HEK293T (cell line): ENCODE results near the gene HIGD2B.
A peak's percentile ranks its signal among the peaks of the same experiment; 100 is the strongest.
"Not testable (repeated sequence)": the region's sequence is repeated elsewhere in the genome, so short reads cannot be mapped to it uniquely, and the experiment has no call there.

Experiments
- CTCF ChIA-PET: fragments of 350-600 bp; formaldehyde crosslinking; extraction: SDS; loops from one replicate; lab custom pipeline; 2021; ENCODE audit warnings: antibody characterized with exemption, inconsistent platforms; lab: Yijun Ruan, JAX
- POLR2A ChIA-PET: fragments of 350-600 bp; formaldehyde crosslinking; extraction: SDS; loops from one replicate; lab custom pipeline; 2020; ENCODE audit warnings: antibody characterized with exemption, inconsistent platforms; lab: Yijun Ruan, JAX
- DNase-seq: peaks from one replicate; pipeline ENCODE4 v3.0.0; 2012; ENCODE audit warnings: mixed read lengths; ENCODE audit errors: extremely low spot score
- ARNT ChIP-seq: fragments of 450-650 bp; IDR thresholded peaks from 2 replicates; pipeline ENCODE4 v1.6.1; 2017; ENCODE audit warnings: mild to moderate bottlenecking
- BHLHE40 ChIP-seq: fragments of 450-650 bp; IDR thresholded peaks from 2 replicates; pipeline ENCODE4 v1.6.1; 2016; ENCODE audit warnings: mild to moderate bottlenecking, moderate library complexity, borderline replicate concordance
- CTBP1 ChIP-seq: fragments of 450-650 bp; IDR thresholded peaks from 2 replicates; pipeline ENCODE4 v1.6.1; 2016; ENCODE audit warnings: borderline replicate concordance
- ELF4 ChIP-seq: fragments of 450-650 bp; IDR thresholded peaks from 2 replicates; pipeline ENCODE4 v1.6.1; 2017; ENCODE audit warnings: antibody characterized with exemption
- FOXA1 ChIP-seq: fragments of 450-650 bp; IDR thresholded peaks from 2 replicates; pipeline ENCODE4 v1.6.1; 2016; ENCODE audit warnings: mild to moderate bottlenecking
- FOXK2 ChIP-seq: fragments of 450-650 bp; IDR thresholded peaks from 2 replicates; pipeline ENCODE4 v1.6.1; 2016; ENCODE audit warnings: mild to moderate bottlenecking
- FOXM1 ChIP-seq: fragments of 450-650 bp; IDR thresholded peaks from 2 replicates; pipeline ENCODE4 v1.6.1; 2017; ENCODE audit warnings: mild to moderate bottlenecking, borderline replicate concordance
- HDGF ChIP-seq: fragments of 450-650 bp; IDR thresholded peaks from 2 replicates; pipeline ENCODE4 v1.6.1; 2017; ENCODE audit warnings: antibody characterized with exemption, borderline replicate concordance
- L3MBTL2 ChIP-seq: fragments of 450-650 bp; conservative IDR thresholded peaks from 2 replicates; pipeline ENCODE4 v1.6.1; 2016; ENCODE audit warnings: mild to moderate bottlenecking
- LEF1 ChIP-seq: fragments of 450-650 bp; IDR thresholded peaks from 2 replicates; pipeline ENCODE4 v1.6.1; 2017; ENCODE audit warnings: mild to moderate bottlenecking, borderline replicate concordance
- NFRKB ChIP-seq: fragments of 450-650 bp; IDR thresholded peaks from 2 replicates; pipeline ENCODE4 v1.6.1; 2016; ENCODE audit warnings: mild to moderate bottlenecking, moderate library complexity
- SP1 ChIP-seq: fragments of 450-650 bp; IDR thresholded peaks from 2 replicates; pipeline ENCODE4 v1.6.1; 2017
- SUZ12 ChIP-seq: fragments of 450-650 bp; IDR thresholded peaks from 2 replicates; pipeline ENCODE4 v1.6.1; 2016; ENCODE audit warnings: mild to moderate bottlenecking
- TARDBP ChIP-seq: fragments of 450-650 bp; IDR thresholded peaks from 2 replicates; pipeline ENCODE4 v1.6.1; 2016
- ZNF384 ChIP-seq: fragments of 450-650 bp; IDR thresholded peaks from 2 replicates; pipeline ENCODE4 v1.6.1; 2016
- TF ChIP-seq, protein P1 (sequence below): fragments of 450-650 bp; IDR thresholded peaks from 2 replicates; pipeline ENCODE4 v1.6.1; 2016

HIGD2B gene

DNA sequence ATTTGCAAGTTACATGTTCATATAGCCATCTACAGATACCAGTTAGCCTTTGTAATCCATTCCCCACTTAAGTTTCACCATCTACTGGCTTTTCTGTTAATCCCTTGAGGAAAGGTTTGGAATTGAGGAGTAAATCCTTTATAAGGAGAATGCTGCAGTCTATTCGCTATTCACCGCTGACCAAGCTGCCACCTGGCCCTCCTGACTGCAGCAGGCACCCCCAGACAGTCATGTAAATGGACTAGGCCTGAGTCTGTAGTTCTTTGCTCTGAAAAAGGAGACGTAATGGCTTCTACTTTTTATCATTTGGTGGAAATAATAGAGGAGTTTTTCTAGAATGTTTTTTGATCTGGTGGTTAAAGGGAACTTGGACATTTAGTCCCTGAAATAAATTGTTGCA is 3.2 kb downstream of the HIGD2B start:
- POLR2A ChIA-PET = no interaction called here
- TF ChIP-seq FOXM1 (no peak), LEF1 (no peak), FOXA1 (no peak), ELF4 (no peak), SUZ12 (no peak), CTBP1 (no peak), HDGF (no peak), ZNF384 (no peak), BHLHE40 (no peak), NFRKB (no peak), FOXK2 (no peak), L3MBTL2 (no peak), SP1 (no peak), TARDBP (no peak)

DNA sequence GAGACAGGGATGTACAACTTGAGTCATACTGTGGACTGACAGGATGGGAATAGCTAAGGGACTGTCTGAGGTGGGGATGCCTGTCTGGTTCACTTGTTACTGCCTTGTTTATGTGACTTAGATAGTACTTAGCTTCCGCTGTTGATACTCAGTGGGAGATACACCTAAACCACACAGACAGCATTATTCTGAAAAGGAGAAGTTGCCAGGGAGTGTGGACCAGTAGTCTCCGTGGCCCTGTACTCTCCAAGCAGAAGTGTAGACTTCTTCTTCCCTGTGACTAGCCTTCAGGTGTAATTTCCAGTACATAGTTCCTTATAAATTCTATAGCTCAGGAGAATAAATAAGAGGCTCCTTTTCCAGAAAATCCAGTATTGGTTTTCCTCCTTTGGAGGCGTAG is 5.1 kb downstream of the HIGD2B start:
- no peak for TF ChIP-seq HDGF
- no peak for TF ChIP-seq ZNF384
- no peak for TF ChIP-seq L3MBTL2
- TF ChIP-seq CTBP1 = no peak
- CTCF ChIA-PET = interaction anchor here (1.7 to 1.9 kb wide), 2 partner anchors 10 to 81 kb away, joined by 10 to 12 read pairs; no protein-coding TSS in a partner anchor
- POLR2A ChIA-PET = no interaction called here
- no peak for DNase-seq

More for the DNA sequence above, 3.2 kb downstream of the HIGD2B start:
- no peak for DNase-seq
- CTCF ChIA-PET = interaction anchor here (0.6 kb wide), 1 partner anchor 1316 kb away, joined by 4 read pairs; no protein-coding TSS in a partner anchor

DNA sequence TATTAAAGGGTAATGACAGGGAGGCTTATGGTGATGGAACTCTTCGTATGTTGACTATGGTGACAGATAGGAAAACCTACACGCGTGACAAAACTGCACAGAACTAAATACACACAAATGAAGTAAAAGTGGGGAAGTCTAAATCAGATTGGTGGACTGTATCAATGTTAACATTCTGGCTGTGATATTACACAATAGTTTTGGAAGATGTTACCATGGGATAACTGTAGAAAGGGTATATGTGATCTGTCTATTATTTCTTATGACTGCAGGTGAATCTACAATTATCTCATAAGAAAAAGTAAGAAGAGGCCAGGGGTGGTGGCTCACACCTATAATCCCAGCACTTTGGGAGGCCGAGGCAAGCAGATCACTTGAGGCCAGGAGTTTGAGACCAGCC is 9.1 kb downstream of the HIGD2B start:
- ChIA-PET CTCF (no interaction called here), POLR2A (no interaction called here)
- no peak for TF ChIP-seq FOXM1
- no peak for TF ChIP-seq TARDBP
- TF ChIP-seq SUZ12 = no peak
- TF ChIP-seq ELF4 = no peak
- no peak for TF ChIP-seq L3MBTL2
- no peak for TF ChIP-seq CTBP1
- no peak for TF ChIP-seq FOXA1
- no peak for DNase-seq

DNA sequence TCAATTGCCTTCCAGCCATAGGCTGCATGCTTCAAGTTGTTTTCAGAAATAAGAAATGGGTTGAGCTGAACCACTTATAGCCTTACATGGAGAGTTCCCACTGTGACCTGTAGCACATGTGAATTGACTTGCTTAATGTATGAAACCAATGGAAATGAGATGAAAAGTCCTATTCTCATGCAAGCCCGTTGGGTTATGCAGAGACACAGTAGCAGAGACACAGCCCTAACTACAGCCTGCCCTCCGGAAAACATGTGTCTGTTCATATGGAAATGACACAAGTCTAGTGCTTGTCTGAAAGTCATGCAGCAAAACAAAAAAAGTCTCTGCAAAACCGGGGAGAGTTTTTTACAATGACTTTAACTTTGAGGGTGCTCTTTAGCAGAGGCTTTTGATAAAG is 14.5 kb downstream of the HIGD2B start:
- ChIA-PET POLR2A (interaction anchor here (0.8 kb wide), 1 partner anchor 15 kb away, joined by 3 read pairs; the partner anchor contains the start of genes BBS4 and HIGD2B), CTCF (interaction anchor here (0.6 to 1.8 kb wide), 7 partner anchors 10 to 189 kb away, joined by 3 to 22 read pairs (median 4); partner anchors contain the start of genes BBS4 and HIGD2B)
- DNase-seq = no peak
- TF ChIP-seq ELF4 (no peak), FOXA1 (no peak), FOXM1 (no peak), HDGF (no peak), ZNF384 (no peak), SUZ12 (no peak), L3MBTL2 (no peak), ARNT (no peak), BHLHE40 (no peak), SP1 (no peak), CTBP1 (no peak), NFRKB (no peak)
- TF ChIP-seq, protein P1, sequence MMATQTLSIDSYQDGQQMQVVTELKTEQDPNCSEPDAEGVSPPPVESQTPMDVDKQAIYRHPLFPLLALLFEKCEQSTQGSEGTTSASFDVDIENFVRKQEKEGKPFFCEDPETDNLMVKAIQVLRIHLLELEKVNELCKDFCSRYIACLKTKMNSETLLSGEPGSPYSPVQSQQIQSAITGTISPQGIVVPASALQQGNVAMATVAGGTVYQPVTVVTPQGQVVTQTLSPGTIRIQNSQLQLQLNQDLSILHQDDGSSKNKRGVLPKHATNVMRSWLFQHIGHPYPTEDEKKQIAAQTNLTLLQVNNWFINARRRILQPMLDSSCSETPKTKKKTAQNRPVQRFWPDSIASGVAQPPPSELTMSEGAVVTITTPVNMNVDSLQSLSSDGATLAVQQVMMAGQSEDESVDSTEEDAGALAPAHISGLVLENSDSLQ = no peak

DNA sequence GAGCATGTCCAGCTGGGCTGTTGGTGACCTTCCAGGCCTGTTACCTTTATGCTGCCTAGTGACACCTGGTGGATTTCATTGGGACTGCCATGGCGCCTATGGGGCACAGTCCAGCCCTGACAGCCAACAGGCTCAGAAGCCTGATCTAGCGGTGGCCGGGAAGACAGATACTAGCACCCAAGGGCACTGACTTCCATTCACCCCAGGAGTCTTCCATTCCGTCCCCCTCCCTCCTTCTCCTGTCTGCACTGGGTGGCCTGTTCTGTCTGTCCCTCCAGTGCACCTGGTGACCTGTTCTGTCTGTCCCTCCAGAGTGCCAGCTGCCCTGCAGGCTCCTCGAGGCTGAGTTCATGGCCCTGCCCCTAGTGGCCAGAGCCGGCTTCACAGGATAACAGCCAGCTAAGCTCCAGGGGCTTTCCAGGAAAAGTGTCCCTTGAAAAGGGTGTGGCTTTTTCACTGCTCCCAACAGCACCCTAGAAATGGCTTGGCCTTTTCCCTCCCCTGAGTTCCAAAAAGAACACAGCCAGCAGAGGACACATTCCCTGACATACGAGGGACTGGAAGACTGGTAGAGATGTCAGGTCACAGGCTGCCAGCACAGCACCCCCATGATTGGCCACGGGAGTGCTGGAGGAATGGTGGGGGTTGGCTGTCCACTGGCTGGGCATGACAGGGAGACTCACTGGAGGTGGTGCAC is 15.2 kb downstream of the HIGD2B start:
- DNase-seq = peak; percentile 65
- CTCF ChIA-PET = interaction anchor here (0.6 to 1.8 kb wide), 7 partner anchors 10 to 189 kb away, joined by 3 to 22 read pairs (median 4); partner anchors contain the start of genes BBS4 and HIGD2B
- POLR2A ChIA-PET = interaction anchor here (0.8 kb wide), 1 partner anchor 16 kb away, joined by 3 read pairs; the partner anchor contains the start of genes BBS4 and HIGD2B

DNA sequence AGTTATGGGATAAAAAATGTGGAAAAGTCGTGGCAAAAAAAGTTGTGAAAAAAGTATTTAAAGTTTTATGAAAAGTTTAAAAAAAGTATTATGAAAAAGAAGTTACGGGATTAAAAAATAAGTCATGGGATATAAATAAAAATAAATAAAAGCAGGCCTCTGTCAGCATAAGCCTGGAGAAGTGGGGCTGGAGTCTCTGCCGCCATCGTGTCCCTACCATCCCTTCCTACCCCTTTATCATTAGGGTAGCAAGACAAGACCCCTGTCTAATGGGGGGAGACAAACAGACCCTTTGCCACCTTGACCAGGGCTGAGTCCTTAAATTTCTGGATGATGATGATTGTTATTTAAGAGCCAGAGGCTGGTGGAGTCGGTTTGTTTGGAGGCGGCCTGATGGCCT is 16.2 kb downstream of the HIGD2B start:
- DNase-seq, POLR2A ChIA-PET, CTCF ChIA-PET: not testable (repeated sequence)

DNA sequence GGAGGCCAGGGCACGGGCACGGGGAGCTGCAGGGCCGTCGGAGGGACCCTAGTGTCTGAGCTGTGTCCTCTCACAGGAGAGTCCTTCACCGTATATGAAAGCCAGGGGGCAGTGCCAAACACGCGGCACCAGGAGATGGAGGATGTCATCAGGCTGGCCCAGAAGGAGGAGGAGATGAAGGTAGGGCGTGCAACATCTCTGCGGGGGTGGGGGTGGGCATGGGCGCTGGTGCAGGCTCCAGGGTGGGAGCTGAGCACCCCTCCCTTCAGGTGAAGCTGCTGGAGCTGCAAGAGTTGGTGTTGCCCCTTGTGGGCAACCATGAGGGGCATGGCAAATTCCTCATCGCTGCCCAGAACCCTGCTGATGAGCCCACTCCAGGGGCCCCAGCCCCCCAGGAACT is 20.3 kb downstream of the HIGD2B start:
- POLR2A ChIA-PET, CTCF ChIA-PET: not testable (repeated sequence)

DNA sequence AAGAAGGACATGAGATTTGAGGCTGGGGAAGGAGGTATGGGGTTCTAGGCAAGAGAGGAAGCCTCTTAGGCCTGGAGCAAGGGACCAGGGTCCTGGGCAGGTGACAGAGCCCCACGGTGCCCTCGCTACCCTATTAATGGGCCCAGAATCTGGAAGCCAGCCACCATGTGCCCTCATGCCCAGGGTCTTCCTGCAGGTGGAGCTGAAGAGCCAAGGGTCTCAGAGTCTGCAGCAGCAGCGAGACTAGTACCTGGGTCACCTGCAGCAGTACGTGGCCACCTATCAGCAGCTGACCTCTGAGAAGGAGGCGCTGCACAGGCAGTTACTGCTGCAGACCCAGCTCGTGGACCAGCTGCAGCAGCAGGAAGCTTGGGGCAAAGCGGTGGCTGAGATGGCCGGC is 22.1 kb downstream of the HIGD2B start:
- DNase-seq, CTCF ChIA-PET, POLR2A ChIA-PET: not testable (repeated sequence)

More for the DNA sequence above, 20.3 kb downstream of the HIGD2B start:
- DNase-seq = not testable (repeated sequence)

DNA sequence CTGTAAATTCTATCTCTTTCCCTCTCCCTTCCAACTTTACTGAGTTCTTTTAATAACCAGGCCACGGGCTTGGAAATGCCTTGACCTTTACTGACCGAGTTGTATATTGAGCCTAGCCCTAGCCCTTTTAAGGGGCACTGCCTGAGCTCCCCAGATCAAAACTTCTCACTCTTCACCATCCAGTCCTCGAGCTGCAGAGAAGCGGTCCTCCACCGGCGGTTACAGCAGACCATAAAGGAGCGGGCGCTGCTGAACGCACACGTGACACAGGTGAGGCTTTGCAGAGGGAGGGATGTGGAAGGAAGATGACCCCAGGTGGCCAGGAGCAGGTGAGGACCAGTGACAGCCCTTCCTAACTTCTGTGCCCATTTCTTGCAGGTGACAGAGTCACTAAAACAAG is 24.9 kb downstream of the HIGD2B start:
- DNase-seq, POLR2A ChIA-PET, CTCF ChIA-PET: not testable (repeated sequence)

DNA sequence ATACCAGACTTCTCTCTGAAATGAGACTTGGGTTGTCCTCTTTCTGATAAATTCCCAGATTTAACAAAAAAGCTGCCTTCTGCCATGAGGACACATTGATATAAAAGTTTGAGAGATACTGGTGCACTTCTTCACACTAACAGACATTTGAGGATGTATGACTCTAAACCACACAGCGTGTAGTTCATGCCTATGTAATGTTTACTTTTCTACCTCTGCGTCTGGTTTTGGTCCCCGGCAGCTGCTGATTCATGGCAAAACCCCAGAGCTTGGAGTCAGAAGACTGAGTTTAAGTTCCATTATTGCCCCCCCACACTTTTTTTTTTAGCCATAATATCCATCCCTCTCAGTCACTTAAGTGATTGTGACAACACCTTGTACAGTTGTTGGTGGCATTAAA is 30.0 kb downstream of the HIGD2B start:
- CTCF ChIA-PET, POLR2A ChIA-PET, DNase-seq: not testable (repeated sequence)

DNA sequence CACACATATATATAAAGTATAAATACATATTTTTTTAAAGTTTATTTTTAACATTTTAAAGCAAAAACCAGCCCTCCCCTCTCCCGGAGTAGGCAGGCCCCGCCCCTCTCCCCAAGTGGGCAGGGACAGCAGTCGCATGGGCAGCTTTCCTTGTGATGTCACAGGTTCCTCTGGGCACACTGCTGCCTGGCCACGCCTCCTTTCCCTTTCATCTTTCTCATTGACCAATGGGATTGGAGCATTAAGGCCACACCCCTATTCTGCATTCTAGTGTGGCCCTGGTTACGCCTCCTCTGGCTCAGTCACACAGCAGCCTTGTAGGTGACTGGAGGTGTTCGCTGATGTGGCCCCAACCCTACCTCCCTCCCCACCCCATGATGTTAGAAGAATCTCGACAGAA is 31.6 kb downstream of the HIGD2B start, which contains the start of gene GOLGA6B:
Gene GOLGA6B (plus strand): TSS at position 301 of the 400 bp plus-strand sequence. CDS start 41 bp downstream, at position 342.
- DNase-seq, POLR2A ChIA-PET: not testable (repeated sequence)

DNA sequence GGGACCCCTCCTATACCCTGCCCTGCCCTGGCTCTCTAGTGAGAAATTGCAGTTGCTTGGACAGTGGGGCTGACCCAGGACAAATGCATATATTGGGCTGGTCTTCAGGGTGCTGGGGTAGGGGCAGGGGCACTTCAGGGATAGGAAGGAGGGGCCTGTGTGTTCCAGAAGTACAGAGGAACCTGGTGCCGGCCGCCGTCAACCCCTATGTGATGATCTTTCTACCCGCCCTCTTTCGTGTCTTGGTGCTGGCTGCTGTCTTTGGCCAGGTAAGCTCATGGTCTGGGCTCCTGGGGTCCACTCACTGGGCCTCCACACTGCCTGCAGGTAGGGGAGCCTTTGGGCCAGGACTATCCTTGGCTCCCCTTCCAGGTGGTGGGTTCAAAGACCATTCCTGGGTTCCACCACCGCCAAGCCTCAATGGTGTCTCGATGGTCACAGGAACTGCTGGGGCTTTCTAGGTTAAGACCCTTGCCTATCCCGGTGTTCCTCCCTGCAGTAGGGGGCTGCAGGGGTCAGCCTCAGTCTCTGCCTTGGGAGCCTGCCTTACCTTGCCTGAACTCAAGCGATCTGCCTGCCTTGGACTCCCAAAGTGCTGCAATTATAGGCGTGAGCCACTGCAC is 37.2 kb downstream of the HIGD2B start:
- POLR2A ChIA-PET = not testable (repeated sequence)

More for the DNA sequence above, 31.6 kb downstream of the HIGD2B start, which contains the start of gene GOLGA6B:
- CTCF ChIA-PET = not testable (repeated sequence)

DNA sequence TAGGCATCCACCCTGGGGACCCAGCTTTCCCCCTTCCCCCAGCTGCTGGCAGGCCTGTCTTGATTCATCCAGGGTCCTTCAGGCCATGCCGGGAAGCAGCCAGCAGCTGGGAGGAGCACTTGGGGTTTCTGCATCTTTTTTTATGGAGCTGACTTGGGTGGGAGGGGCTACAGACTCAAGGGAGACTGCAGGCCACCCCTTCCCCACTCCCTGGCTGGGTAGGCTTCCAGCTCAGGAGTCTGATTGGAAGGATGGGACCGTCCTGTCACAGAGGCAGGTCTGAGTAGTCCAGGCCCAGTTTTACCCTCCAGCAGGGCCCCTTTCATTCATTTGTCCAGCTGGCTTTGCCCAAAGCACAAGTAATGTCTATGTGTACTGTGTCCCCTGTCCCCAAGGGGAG is 43.7 kb downstream of the HIGD2B start:
- DNase-seq, CTCF ChIA-PET, POLR2A ChIA-PET: not testable (repeated sequence)

More for the DNA sequence above, 37.2 kb downstream of the HIGD2B start:
- CTCF ChIA-PET, DNase-seq: not testable (repeated sequence)
